GM15510 (cell line): ENCODE data around the gene ISL1.

ENCODE experiments used
- POLR2A ChIP-seq: IDR thresholded peaks from 3 replicates; pipeline ENCODE4 v1.6.1; 2011; ENCODE audit warnings: borderline replicate concordance; ENCODE audit not compliant: insufficient read length; ENCODE audit errors: extremely low read depth

ISL1 gene

DNA sequence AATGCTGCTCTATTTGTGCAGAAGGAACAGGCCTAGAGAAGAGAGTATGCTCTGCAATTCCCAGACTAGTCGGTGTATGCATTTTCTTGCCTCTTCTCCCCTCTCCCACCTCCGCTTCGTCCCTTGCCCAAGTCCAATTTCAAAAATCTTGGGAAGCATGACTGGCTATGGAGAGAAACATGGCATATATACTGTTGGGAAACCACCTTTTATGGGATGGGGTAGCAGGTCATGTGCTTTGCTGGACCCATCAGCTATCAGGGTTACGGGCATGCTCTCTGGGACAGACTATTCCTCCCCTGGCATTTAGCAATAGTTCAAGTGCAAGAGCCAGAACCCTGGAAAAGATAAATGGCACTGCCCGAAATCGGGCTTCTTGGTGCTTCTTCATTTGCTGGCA lies 12.0 kb downstream of the ISL1 start:
- TF ChIP-seq POLR2A, result no peak

DNA sequence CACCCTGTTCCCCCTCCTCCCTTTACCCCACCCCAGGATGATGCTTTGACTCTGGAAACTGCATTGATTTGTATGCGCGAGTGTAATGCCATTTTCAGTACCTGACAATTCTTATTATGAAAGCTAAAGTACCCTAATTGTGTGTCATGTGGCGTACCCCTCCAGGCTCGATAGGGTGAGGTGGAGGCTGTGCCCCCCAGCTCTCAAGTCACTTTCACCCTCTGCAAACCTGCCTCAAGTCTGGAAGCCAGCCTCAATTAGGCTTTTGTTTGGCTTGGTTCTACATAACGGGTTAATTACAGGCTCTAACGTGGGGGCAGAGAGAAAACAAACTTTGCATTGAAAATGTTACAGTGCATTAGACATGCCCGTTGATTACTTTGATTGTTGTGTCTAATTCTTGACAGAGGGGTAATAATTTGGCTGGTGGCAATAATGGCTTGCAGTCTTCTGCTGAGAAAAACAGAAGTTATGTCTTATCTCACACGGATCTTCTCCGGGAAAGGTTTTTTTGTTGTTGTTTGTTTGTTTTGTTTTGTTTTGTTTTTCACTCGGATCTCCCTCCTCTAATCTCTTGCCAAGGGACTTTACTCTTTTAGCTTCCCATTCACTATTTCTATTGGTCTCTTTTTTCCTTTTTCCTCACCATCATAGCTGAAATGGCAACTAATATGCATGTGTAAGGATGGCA lies 12.6 kb downstream of the ISL1 start:
- TF ChIP-seq POLR2A, result no peak

DNA sequence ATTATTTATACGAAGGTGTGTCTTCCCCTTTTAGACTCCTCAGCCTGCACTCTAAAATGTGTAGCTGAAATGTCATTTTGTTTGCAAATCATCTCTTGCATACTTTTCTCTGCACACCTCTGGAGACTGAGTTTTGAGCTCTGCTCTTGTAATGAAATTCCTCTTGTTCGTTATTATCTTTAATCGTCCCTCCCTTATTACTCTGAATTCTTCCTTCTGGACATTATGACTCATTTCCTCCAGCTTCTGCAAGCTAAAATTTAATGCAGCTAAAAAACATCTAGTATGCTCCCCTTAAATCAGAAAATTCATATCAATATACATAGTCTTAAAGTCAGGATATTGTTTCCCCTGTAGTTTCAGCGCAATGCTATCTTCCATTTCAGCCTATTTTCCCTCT lies 13.5 kb downstream of the ISL1 start:
- no peak for TF ChIP-seq POLR2A

DNA sequence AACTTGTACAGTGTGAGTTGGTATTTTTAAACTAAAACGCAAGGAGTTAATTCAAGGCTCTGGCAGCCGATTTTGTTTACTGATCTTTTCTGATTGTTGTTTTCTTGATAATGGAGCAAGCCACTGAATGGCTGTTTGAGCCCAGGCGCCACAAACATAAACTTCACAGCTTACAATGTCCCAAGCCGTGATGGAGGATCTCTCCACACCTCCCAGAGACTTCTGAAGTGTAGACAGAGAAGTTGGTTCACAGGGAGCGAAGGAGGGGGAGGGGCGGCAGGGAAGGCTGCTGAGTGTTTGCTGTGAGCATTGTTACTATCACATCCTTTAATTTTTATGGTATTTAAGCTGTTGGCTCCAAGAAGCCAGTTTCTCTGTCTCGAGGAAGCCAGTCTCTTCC lies 14.7 kb downstream of the ISL1 start:
- TF ChIP-seq POLR2A, result no peak

DNA sequence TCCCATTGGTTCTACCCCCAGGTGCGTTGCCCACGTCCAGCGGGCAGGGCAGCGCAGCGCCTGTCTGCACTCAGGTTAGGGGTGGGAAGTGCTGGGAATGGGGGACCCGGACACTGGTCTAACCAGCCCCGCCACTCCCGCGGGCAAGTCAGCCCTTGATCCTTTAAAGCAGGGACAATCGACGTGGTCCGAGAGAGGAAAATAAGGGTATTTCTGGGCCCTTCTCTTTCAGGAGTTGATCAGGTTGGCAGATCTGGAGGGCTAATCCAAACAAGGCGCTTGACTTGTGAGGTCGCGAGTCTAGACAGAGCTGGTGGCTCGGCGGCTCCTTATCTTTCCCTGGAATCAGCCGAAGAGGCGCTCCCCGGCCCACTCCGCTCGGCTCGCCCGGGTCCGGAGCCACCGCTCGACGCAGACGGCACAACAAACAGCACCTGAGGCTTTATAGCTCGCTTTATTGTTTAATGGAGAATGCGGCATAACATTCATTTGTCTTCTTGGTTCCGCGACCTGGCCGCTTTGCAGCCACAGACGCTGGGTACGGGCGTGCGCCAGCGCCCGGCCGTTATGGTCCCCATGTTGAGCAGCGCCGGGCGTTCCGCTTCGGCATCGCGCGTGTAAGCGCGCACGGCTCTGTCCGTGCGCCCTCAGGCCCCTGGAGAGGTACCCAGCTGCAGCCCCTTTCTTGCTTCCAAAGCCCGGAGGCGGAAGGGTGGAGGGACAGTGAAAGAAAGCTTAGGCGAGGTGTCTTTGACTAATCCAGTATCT lies 15.8 kb downstream of the ISL1 start:
- no peak for TF ChIP-seq POLR2A

DNA sequence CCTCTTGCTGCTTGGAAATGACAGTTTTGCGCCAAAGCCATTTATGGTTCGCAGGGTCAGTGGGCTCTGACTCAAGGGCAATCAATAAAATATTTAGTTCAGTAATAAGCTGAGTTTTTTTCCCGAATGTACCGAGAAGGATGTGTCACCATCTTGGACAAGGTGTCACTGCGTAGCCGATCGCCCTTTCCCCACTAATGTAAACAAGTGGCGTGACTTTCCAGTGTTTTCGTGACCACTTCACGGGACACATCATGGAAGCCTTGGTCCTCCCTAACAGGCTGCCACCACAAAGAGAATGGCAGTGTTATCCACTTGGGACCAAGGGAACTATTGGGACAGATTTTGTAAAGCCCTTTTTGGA lies 16.4 kb downstream of the ISL1 start:
- TF ChIP-seq POLR2A, result no peak

DNA sequence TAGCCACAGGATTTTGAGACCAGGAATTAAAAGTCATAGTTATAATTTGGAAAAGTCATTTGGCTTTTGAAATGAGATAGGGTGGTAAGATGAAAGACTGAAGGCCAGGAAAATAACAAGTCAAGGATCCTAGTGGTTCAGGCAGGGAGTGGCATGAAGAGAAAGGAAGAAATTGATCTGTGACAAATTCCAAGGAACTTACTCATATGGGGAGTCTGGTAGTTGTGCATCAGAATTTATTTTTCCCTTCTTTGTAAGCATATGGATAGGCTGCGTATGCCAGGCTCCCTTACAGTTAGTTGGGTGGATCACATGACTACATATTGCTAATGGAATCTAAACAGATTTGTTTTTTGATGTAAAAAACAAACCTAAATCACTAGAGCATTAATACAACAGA lies 21.0 kb downstream of the ISL1 start:
- no peak for TF ChIP-seq POLR2A

DNA sequence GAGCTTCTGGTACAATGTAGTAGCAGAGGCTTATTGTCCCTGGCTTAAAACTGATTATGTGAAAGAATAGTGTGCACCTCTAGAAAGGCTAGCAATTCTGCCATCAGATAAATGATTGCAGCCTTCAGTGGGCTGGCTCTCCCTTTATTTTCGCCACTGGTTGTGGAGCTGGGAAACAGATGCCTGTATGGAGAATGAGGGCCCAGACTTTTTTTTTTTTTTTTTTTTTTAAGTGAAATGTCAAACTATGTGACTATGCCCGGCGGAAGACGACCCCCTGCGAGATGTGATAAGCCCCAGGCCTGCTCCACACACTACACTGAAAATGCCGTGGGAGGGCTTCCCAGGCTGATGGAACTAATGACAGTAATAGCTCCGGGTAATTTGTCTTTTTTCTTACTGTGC lies 28.7 kb downstream of the ISL1 start:
- no peak for TF ChIP-seq POLR2A

DNA sequence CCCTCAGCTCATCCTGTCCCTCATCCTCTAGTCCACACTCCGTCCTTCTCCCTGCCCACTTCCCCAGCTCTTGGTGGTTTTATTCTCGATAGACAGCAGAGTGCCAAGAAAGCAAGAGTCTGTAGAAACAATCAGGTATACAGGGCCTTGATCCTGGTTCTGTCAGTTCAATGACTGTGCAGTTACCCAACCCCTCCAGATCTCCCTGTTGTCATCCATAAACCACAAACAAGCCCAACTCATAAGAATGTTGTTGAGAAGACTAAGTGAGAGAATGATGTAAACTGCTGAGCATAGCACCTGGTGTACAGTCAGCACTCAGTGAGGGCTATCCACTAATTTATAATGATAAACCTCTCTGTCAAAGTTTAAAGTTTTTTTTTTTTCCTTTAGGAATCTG lies 31.3 kb downstream of the ISL1 start:
- TF ChIP-seq POLR2A, result no peak

DNA sequence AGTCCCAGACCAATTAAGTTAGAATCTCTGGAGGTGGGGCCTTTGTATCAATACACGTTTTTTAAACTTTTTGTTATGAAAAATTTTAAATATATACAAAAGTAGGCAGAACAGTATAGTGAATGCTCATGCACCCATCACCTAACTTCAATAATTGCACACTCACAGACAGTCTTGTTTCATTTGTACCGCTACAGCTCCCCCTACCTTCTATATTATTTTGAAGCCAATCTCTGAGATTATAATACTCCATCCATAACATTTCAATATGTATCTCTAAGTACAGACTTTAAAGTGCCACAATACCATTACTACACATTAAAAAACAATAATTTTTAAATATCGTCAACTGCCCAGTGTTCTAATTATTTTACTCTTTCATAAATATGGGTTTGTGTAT lies 32.9 kb downstream of the ISL1 start:
- no peak for TF ChIP-seq POLR2A

DNA sequence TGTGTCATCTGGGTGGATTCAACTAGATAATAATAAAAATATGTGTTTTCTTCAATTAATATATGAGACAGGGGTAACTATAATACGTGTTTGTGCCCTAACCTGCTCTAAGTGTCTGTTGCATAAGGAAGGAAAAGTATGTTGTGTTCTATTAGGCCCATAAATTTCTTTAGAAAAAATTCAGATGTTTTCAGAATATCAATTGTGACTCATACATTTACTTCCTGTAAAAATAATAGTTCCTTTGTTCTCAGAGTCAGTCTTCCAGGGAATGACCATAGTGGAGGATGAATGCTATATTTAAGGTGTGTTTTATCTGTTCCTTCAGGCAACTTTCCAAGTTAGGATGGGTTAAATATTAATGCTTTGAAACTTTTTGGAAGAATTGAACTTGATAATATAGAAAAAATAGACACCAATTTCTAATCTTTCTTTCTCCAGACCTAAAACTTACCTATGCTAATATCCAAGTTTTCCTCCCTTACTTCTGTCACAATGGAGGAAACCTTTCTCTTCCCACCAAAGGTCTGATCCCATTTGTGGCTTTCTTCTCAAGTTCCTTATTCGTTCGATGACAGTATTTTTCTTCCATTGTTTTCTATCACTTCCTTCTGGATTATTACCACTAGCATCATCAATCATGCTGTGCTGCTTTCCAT lies 49.9 kb downstream of the ISL1 start:
- no peak for TF ChIP-seq POLR2A

DNA sequence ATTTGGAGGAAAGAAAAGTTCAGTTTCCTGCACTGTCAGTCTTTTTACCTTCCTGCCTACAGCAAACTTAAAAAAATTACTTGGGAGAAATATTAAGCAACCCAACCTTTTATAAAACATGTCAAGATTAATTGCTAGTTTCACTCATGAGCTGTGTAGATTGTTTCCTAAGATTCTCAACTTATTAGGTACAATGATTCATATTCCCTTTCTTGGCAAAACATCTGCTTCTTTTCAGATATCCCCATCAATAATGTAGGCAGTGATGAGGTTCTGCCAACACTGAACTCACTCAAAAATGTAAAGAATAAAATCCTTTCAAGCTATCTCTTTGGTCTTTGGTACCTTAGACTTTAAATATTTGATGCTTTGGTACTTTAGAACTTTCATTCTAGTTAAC lies 56.0 kb downstream of the ISL1 start:
- no peak for TF ChIP-seq POLR2A
